HG03460 (cell line): Measurements from ENCODE around the gene PCNA.

Experiments used
- ATAC-seq: cut with Tn5 transposase; IDR thresholded peaks from one replicate; pipeline ENCODE4 v1.9.1; 2021; ENCODE audit not compliant: unreplicated experiment

The PCNA gene

GRCh38 chr20:5067877-5068645 lies 51.7 kb downstream of the PCNA start:
- no peak for ATAC-seq

GRCh38 chr20:5065879-5066383 lies 53.8 kb downstream of the PCNA start:
- ATAC-seq: no peak

- no peak for ATAC-seq
These were observed 54.4 kb downstream of the PCNA start for GRCh38 chr20:5065166-5065878.
